ENCODE measurements around the gene MYO3B. TPM values are rescaled to one million over a fixed set of nuclear protein-coding genes. Genes with fewer than 3 reads are reported as not detected.

Gene MYO3B
- total RNA-seq, 1 donor from 2014 or later: 0.05 TPM

DNA sequence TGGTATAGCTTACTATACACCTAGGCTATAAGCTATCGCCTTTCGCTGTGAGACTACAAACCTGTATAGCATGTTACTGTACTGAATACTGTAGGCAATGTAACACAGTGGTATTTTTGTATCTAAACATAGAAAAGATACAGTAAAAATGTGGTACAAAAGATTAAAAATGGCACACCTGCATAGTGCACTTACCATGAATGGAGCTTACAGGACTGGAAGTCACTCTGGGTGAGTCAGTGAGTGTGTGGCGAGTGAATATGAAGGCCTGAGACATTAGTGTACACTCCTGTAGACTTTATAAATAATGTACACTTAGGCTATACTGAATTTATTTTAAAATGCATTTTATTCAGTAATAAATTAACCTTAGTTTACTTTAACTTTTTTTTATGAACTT lies 279.0 kb downstream of the MYO3B start:
- Histone ChIP-seq H3K27me3 (ENCODE audit: low read depth) (no peaks in the 10 kb centered on the region), H3K9me3 (replicated peaks) (no peaks in the 10 kb centered on the region), H3K4me3 (no peak overlapping the region), H3K36me3 (no peaks in the 10 kb centered on the region), H3K4me1 (no peaks in the 10 kb centered on the region), H3K27ac (replicated peaks) (no peak overlapping the region)
- TF ChIP-seq, protein P1, sequence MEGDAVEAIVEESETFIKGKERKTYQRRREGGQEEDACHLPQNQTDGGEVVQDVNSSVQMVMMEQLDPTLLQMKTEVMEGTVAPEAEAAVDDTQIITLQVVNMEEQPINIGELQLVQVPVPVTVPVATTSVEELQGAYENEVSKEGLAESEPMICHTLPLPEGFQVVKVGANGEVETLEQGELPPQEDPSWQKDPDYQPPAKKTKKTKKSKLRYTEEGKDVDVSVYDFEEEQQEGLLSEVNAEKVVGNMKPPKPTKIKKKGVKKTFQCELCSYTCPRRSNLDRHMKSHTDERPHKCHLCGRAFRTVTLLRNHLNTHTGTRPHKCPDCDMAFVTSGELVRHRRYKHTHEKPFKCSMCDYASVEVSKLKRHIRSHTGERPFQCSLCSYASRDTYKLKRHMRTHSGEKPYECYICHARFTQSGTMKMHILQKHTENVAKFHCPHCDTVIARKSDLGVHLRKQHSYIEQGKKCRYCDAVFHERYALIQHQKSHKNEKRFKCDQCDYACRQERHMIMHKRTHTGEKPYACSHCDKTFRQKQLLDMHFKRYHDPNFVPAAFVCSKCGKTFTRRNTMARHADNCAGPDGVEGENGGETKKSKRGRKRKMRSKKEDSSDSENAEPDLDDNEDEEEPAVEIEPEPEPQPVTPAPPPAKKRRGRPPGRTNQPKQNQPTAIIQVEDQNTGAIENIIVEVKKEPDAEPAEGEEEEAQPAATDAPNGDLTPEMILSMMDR (IDR thresholded peaks at IDR 0.05; ENCODE audit: borderline replicate concordance): no peak
- DNase-seq: no peak
- intact Hi-C loops (cut with micrococcal nuclease): no loop called here

DNA sequence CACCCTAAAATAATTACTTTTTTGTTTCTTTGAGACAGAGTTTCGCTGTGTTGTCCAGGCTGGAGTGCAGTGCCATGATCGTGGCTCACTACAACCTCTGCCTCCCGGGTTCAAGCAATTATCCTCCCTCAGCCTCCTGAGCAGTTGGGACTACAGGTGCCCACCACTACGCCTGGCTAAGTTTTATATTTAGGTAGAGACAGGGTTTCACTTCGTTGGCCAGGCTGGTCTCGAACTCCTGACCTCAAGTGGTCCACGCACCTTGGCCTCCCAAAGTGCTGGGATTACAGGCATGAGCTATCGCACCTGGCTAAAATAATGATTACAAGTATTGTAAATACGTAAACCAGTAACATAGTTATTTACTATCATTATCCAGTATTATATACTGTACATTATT lies 279.8 kb downstream of the MYO3B start:
- no peak overlapping the region for H3K27ac ChIP-seq (replicated peaks)
- DNase-seq: no peak
- H3K36me3 ChIP-seq: no peaks in the 10 kb centered on the region
- intact Hi-C loops (cut with micrococcal nuclease): no loop called here
- no peaks in the 10 kb centered on the region for H3K9me3 ChIP-seq (replicated peaks)
- TF ChIP-seq, protein P1 (IDR thresholded peaks at IDR 0.05; ENCODE audit: borderline replicate concordance): no peak
- peaks cover 4% of the 10 kb centered on the region for H3K27me3 ChIP-seq (ENCODE audit: low read depth)
- H3K4me1 ChIP-seq: no peaks in the 10 kb centered on the region
- H3K4me3 ChIP-seq: no peak overlapping the region

DNA sequence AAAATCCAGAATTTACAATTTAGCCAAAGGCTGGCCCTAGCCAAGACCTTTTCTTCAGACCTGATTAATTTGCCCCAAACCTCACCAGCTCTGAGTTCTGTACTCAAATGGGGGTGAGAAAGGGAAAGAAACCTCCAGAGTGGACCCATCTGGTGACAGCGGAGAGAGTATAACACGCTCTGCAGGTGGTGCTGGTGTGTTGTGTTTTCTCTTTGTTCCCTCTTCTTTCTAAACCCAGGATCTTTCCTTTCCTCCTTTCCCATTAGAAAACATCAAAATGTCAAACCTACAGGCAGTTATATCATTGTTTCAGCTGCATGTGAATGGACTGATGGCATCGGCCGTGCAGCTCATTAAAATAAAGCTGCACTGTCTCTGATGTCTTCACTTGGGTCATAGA lies 283.9 kb downstream of the MYO3B start:
- H3K27me3 ChIP-seq (ENCODE audit: low read depth): peaks cover 4% of the 10 kb centered on the region
- TF ChIP-seq, protein P1 (IDR thresholded peaks at IDR 0.05; ENCODE audit: borderline replicate concordance): no peak
- intact Hi-C loops (cut with micrococcal nuclease): no loop called here
- no peak overlapping the region for H3K27ac ChIP-seq (replicated peaks)
- H3K4me3 ChIP-seq: no peak overlapping the region
- H3K9me3 ChIP-seq (replicated peaks): no peaks in the 10 kb centered on the region
- DNase-seq: no peak
- H3K36me3 ChIP-seq: no peaks in the 10 kb centered on the region
- H3K4me1 ChIP-seq: no peaks in the 10 kb centered on the region

DNA sequence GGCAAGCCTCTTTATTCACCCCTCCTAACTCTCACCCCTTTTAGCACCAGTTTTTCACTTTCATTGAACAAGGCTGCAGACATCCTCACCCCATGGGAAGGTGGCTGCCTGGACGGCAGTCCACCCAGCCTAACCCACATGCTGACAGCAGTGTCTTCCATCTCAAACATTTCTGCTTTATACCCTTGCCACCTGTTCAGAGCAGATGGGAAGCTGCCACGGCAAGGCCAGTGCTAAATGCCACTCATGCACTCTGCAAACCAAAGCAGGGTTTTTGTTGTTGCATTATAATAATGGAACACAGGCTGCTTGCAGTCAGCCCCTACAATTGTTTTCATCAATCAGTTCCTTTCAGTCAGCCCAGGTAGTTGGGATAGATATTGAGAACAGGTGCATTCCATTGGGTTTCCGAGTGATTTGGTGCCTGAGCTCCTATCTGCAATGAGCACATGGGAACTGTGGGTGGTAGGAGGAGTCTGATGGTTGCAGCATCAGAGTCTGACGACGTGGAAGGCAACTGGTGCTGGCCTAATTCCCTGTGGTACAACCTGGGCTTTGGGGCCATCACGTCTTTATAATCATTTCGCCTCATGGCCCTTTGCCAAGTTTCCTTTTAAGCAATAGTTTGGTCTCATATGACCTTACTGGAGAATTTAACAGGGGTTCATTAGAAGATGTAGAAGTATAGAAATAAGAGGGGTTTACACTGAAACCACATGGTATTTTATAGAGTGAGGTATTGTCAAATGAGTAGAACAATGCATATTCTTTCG lies 284.7 kb downstream of the MYO3B start:
- intact Hi-C loops (cut with micrococcal nuclease): no loop called here
- Histone ChIP-seq H3K36me3 (no peaks in the 10 kb centered on the region), H3K4me1 (no peaks in the 10 kb centered on the region), H3K9me3 (replicated peaks) (no peaks in the 10 kb centered on the region), H3K27me3 (ENCODE audit: low read depth) (peaks cover 4% of the 10 kb centered on the region), H3K27ac (replicated peaks) (no peak overlapping the region), H3K4me3 (no peak overlapping the region)
- TF ChIP-seq, protein P1 (IDR thresholded peaks at IDR 0.05; ENCODE audit: borderline replicate concordance): no peak
- no peak for DNase-seq

DNA sequence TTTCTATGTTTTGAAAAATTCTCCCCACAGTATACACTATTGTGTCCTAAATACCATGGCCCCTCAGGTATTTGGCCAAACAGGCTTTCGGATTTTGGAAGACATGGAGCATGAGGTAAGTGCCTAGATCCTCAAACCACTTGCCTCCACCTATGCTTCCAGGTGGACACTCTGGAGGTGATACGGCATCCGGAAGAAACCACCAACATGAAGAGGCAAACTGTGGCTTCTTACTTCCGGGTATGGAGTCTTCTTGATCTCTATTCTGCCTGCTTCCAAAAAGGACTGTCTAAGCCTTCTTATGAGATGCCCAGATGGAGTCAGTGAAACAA lies 285.2 kb downstream of the MYO3B start:
- no peak for DNase-seq
- peaks cover 4% of the 10 kb centered on the region for H3K4me1 ChIP-seq
- H3K36me3 ChIP-seq: no peaks in the 10 kb centered on the region
- no peak overlapping the region for H3K27ac ChIP-seq (replicated peaks)
- TF ChIP-seq, protein P1 (IDR thresholded peaks at IDR 0.05; ENCODE audit: borderline replicate concordance): no peak
- H3K27me3 ChIP-seq (ENCODE audit: low read depth): peaks cover 4% of the 10 kb centered on the region
- no peaks in the 10 kb centered on the region for H3K9me3 ChIP-seq (replicated peaks)
- intact Hi-C loops (cut with micrococcal nuclease): no loop called here
- no peak overlapping the region for H3K4me3 ChIP-seq
